Measurements from ENCODE around the gene KCNH1. TPM values are rescaled to one million over a fixed set of nuclear protein-coding genes. Genes with fewer than 3 reads are reported as not detected.
A peak's percentile ranks its signal among the peaks of the same experiment; 100 is the strongest.
"Not testable (repeated sequence)": the region's sequence is repeated elsewhere in the genome, so short reads cannot be mapped to it uniquely, and the experiment has no call there.

KCNH1 gene
- total RNA-seq, 1 experiment from 2014 or later, result 0.15 TPM

GRCh38 chr1:211099393-211099792, 34.6 kb downstream of the KCNH1 start:
- DNase-seq (ENCODE audit: extremely low read depth, low read depth), result no peak

GRCh38 chr1:211095381-211095780, 38.6 kb downstream of the KCNH1 start:
- DNase-seq (ENCODE audit: extremely low read depth, low read depth), result no peak

GRCh38 chr1:211092955-211093354, 41.0 kb downstream of the KCNH1 start:
- no peak for DNase-seq (ENCODE audit: extremely low read depth, low read depth)

GRCh38 chr1:211091867-211092266, 42.1 kb downstream of the KCNH1 start:
- no peak for DNase-seq (ENCODE audit: extremely low read depth, low read depth)

- no peak for DNase-seq (ENCODE audit: extremely low read depth, low read depth)
Measured at GRCh38 chr1:211089536-211089935, 44.4 kb downstream of the KCNH1 start.

- DNase-seq (ENCODE audit: extremely low read depth, low read depth), result no peak
Measured at GRCh38 chr1:211088156-211088555, 45.8 kb downstream of the KCNH1 start.

- DNase-seq (ENCODE audit: extremely low read depth, low read depth), result no peak
Measured at GRCh38 chr1:211082824-211083223, 51.1 kb downstream of the KCNH1 start.

GRCh38 chr1:211081447-211081846, 52.5 kb downstream of the KCNH1 start:
- not testable (repeated sequence) for DNase-seq (ENCODE audit: extremely low read depth, low read depth)

- no peak for DNase-seq (ENCODE audit: extremely low read depth, low read depth)
Measured at GRCh38 chr1:211068976-211069375, 65.0 kb downstream of the KCNH1 start.

GRCh38 chr1:211066781-211067384, 67.1 kb downstream of the KCNH1 start:
- no peak for DNase-seq (ENCODE audit: extremely low read depth, low read depth)

GRCh38 chr1:211041838-211042237, 92.1 kb downstream of the KCNH1 start:
- DNase-seq (ENCODE audit: extremely low read depth, low read depth), result not testable (repeated sequence)

- DNase-seq (ENCODE audit: extremely low read depth, low read depth), result peak; percentile 75
Measured at GRCh38 chr1:211037095-211037494, 96.9 kb downstream of the KCNH1 start.

GRCh38 chr1:211036381-211037060, 97.4 kb downstream of the KCNH1 start:
- no peak for DNase-seq (ENCODE audit: extremely low read depth, low read depth)

- DNase-seq (ENCODE audit: extremely low read depth, low read depth), result no peak
Measured at GRCh38 chr1:211035821-211036380, 98.0 kb downstream of the KCNH1 start.

- no peak for DNase-seq (ENCODE audit: extremely low read depth, low read depth)
Measured at GRCh38 chr1:211033921-211034525, 99.9 kb downstream of the KCNH1 start.

- no peak for DNase-seq (ENCODE audit: extremely low read depth, low read depth)
Measured at GRCh38 chr1:211024901-211025300, 109.0 kb downstream of the KCNH1 start.

- no peak for DNase-seq (ENCODE audit: extremely low read depth, low read depth)
Measured at GRCh38 chr1:211019266-211019665, 114.7 kb downstream of the KCNH1 start.

GRCh38 chr1:211018690-211019089, 115.3 kb downstream of the KCNH1 start:
- DNase-seq (ENCODE audit: extremely low read depth, low read depth), result no peak

GRCh38 chr1:211017075-211017718, 116.8 kb downstream of the KCNH1 start:
- DNase-seq (ENCODE audit: extremely low read depth, low read depth), result no peak

- no peak for DNase-seq (ENCODE audit: extremely low read depth, low read depth)
Measured at GRCh38 chr1:211014275-211014674, 119.7 kb downstream of the KCNH1 start.

Data from NCI-H460 (cell line).